RWPE2 (cell line): Measurements from ENCODE around the gene NDEL1.

Experiments used
- ATAC-seq: fragments of 200-7000 bp; cut with Tn5 transposase; 3 replicates; pipeline ENCODE4 v1.9.1; 2021; ENCODE audit warnings: low read depth
- DNase-seq: peaks from one replicate; pipeline ENCODE4 v3.0.0-alpha.2; 2020; ENCODE audit warnings: low spot score
- H3K27ac ChIP-seq: fragments of 450-650 bp; 2 replicates; pipeline ENCODE4 v1.5.1; 2017; ENCODE audit warnings: mild to moderate bottlenecking; ENCODE audit not compliant: poor library complexity, severe bottlenecking
- H3K27me3 ChIP-seq: fragments of 250-450 bp; sonication (Bioruptor Pico); 2 replicates; pipeline ENCODE4 v1.5.1; 2021; ENCODE audit warnings: mild to moderate bottlenecking, moderate library complexity; ENCODE audit not compliant: insufficient read depth, poor library complexity, severe bottlenecking
- H3K36me3 ChIP-seq: fragments of 250-450 bp; sonication (Bioruptor Pico); 2 replicates; pipeline ENCODE4 v1.5.1; 2020; ENCODE audit warnings: low read depth, mild to moderate bottlenecking, moderate library complexity
- H3K4me1 ChIP-seq: fragments of 250-450 bp; sonication (Bioruptor Pico); 2 replicates; pipeline ENCODE4 v1.5.1; 2021; ENCODE audit warnings: mild to moderate bottlenecking, moderate library complexity; ENCODE audit not compliant: insufficient read depth, poor library complexity, severe bottlenecking
- H3K4me3 ChIP-seq: fragments of 250-450 bp; sonication (Bioruptor Pico); 2 replicates; pipeline ENCODE4 v1.5.1; 2021; ENCODE audit warnings: mild to moderate bottlenecking, moderate library complexity; ENCODE audit not compliant: severe bottlenecking
- H3K9me3 ChIP-seq: fragments of 250-450 bp; sonication (Bioruptor Pico); 2 replicates; pipeline ENCODE4 v1.5.1; 2021; ENCODE audit warnings: mild to moderate bottlenecking, moderate library complexity; ENCODE audit not compliant: severe bottlenecking
- CTCF ChIP-seq: fragments of 450-650 bp; IDR thresholded peaks from one replicate; pipeline ENCODE4 v1.5.1; 2017; ENCODE audit warnings: mild to moderate bottlenecking, moderate library complexity; ENCODE audit not compliant: poor library complexity, severe bottlenecking

The NDEL1 gene

GRCh38 chr17:8481089-8481488, 45.4 kb downstream of the NDEL1 start:
- no peak for ATAC-seq
- H3K27ac ChIP-seq = no peak overlapping the region
- no peak for TF ChIP-seq CTCF
- H3K27me3 ChIP-seq = no peaks in the 10 kb centered on the region
- no peak for DNase-seq
- peaks cover 89% of the 10 kb centered on the region for H3K36me3 ChIP-seq
- no peaks in the 10 kb centered on the region for H3K9me3 ChIP-seq
- no peak overlapping the region for H3K4me3 ChIP-seq
- no peaks in the 10 kb centered on the region for H3K4me1 ChIP-seq

DNA sequence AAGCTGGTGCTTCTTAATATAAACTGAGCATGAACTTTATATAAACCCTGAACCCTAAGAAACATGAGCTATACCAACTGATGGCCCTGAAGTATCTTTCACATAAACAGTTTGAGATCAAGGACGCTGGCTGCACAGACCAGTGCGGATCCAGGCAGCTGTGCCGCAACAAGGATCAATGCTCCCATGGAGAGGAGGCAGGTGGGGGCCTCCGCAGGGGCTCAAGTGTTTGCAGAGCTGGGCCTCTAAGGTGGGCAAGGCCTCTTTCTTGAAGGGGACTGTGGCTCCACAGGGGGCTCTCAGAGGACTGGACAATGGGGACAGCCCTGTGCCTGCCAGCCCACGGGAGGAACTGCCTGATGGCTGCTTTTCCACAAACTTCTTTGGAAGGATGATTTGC, 46.0 kb downstream of the NDEL1 start:
- H3K36me3 ChIP-seq = peaks cover 89% of the 10 kb centered on the region
- no peak overlapping the region for H3K27ac ChIP-seq
- H3K4me3 ChIP-seq = no peak overlapping the region
- TF ChIP-seq CTCF = no peak
- ATAC-seq (no peak), DNase-seq (no peak)
- no peaks in the 10 kb centered on the region for H3K4me1 ChIP-seq
- H3K27me3 ChIP-seq = no peaks in the 10 kb centered on the region
- no peaks in the 10 kb centered on the region for H3K9me3 ChIP-seq

DNA sequence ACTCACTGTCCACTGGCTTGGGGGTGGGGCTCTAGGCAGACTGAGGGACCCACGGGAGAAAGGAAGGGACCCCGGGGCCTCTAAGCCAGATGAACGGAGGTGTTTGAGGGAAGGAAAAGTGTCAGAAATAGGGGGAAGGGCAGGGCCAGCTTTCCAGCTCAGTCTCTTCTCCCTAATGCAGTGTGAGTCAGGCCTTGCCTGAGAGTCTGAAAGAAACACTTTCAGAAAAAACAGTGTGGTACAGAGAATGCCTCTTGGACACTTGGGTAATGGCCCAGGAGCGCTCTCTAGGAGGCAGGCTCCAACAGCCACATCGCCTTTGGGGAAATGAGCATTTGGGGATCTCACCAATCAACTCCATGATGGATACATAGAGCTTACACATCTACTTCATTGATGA, 46.9 kb downstream of the NDEL1 start:
- H3K4me1 ChIP-seq = no peaks in the 10 kb centered on the region
- DNase-seq = no peak
- no peak for TF ChIP-seq CTCF
- ATAC-seq = no peak
- no peaks in the 10 kb centered on the region for H3K27me3 ChIP-seq
- no peaks in the 10 kb centered on the region for H3K9me3 ChIP-seq
- H3K4me3 ChIP-seq = no peak overlapping the region
- no peak overlapping the region for H3K27ac ChIP-seq
- peaks cover 89% of the 10 kb centered on the region for H3K36me3 ChIP-seq

GRCh38 chr17:8484465-8484864, 48.8 kb downstream of the NDEL1 start:
- peaks cover 87% of the 10 kb centered on the region for H3K36me3 ChIP-seq
- H3K4me1 ChIP-seq = no peaks in the 10 kb centered on the region
- H3K27me3 ChIP-seq = no peaks in the 10 kb centered on the region
- no peak overlapping the region for H3K27ac ChIP-seq
- no peak for TF ChIP-seq CTCF
- H3K4me3 ChIP-seq = no peak overlapping the region
- no peaks in the 10 kb centered on the region for H3K9me3 ChIP-seq
- no peak for ATAC-seq
- no peak for DNase-seq

GRCh38 chr17:8485491-8485890, 49.8 kb downstream of the NDEL1 start:
- no peak for DNase-seq
- TF ChIP-seq CTCF = no peak
- Histone ChIP-seq H3K4me1 (no peaks in the 10 kb centered on the region), H3K36me3 (peaks cover 90% of the 10 kb centered on the region), H3K4me3 (no peak overlapping the region), H3K27me3 (no peaks in the 10 kb centered on the region), H3K27ac (no peak overlapping the region), H3K9me3 (no peaks in the 10 kb centered on the region)
- ATAC-seq = no peak
